ENCODE results near the gene GXYLT1.

The GXYLT1 gene

DNA sequence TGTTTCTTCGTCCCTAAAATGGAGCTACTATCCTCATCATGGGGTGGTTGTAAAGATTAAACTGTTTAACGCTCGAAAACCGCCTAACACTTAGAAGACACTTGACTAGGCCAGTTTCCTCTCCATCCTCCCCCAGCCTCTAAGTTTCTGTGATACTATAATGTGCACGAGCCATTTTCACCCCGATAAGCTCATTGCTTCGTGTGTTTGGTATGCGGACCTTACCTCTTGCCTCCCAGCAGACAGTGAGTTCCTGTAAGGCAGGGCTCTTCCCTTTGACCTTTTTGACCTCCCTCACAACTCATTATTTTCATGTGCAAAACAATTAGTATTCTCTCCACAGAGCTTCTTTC, 499 bp upstream of the GXYLT1 start:
- Histone ChIP-seq H3K9me3 (ENCODE audit: control insufficient read depth, insufficient read depth, low read depth, low read length) (no peaks in the 10 kb centered on the region), H3K4me3 (ENCODE audit: low read depth, low read length) (peak overlapping the region; percentile 69), H3K27ac (ENCODE audit: low read depth, low read length) (no peak overlapping the region), H3K4me1 (ENCODE audit: control insufficient read depth, insufficient read depth, low read length) (peaks cover 20% of the 10 kb centered on the region), H3K36me3 (ENCODE audit: control insufficient read depth, insufficient read depth, low read length) (no peaks in the 10 kb centered on the region), H3K27me3 (ENCODE audit: control insufficient read depth, insufficient read depth, low read length) (peaks cover 10% of the 10 kb centered on the region; the same call in 1 of the 2 replicates), H3K9ac (ENCODE audit: low read length) (peak overlapping the region; percentile 52)

DNA sequence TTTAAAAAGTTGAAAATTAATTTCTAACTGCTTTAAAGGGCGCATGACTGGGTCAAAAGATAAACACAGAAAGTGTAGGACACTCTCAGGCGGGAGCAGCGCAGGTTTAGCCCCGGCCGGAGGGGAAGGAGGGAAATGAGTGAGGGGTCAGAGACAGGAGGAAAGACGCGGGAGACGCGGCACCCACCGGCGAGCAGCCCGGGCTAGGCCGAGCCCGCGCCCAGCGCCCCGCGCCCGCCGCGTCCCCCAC, 591 bp downstream of the GXYLT1 start:
- Histone ChIP-seq H3K4me3 (ENCODE audit: low read depth, low read length) (peak overlapping the region; percentile 69), H3K27ac (ENCODE audit: low read depth, low read length) (no peak overlapping the region), H3K36me3 (ENCODE audit: control insufficient read depth, insufficient read depth, low read length) (no peaks in the 10 kb centered on the region), H3K4me1 (ENCODE audit: control insufficient read depth, insufficient read depth, low read length) (peaks cover 20% of the 10 kb centered on the region), H3K27me3 (ENCODE audit: control insufficient read depth, insufficient read depth, low read length) (peaks cover 10% of the 10 kb centered on the region; the same call in 1 of the 2 replicates), H3K9me3 (ENCODE audit: control insufficient read depth, insufficient read depth, low read depth, low read length) (no peaks in the 10 kb centered on the region), H3K9ac (ENCODE audit: low read length) (peak overlapping the region; percentile 79)

DNA sequence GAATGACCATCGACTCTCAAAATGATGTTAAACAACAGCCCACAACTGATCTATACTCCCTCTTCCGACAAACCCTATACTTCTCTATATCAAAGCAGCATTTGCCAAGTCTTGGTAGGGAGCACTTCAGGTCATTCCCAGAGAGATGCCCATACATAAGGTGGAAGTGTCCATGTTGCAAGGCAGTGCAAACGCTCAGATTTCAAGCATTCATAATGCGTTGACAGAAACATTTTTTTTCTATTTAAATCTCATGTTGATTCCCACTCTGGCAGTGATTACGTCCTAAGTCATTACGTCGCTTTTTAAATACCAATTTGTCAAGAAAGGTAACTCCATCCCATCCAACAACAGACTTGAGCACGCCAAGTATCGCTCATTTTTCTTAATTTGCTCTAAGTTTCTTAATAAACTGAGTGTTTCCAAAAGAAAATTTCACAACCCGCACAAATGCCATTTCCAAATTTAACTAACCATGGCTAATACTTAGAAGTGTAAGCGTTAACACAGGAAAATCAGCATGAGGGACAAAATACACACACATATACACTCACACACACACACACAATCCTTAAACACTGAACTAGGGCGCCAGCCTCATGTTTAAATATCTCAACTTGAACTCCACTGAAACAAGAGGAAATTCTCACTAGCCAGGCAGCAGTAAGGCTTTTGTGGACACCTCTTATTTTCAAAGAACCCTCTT, 1.1 kb downstream of the GXYLT1 start:
- H3K4me3 ChIP-seq (ENCODE audit: low read depth, low read length) = peak overlapping the region; percentile 69
- H3K4me1 ChIP-seq (ENCODE audit: control insufficient read depth, insufficient read depth, low read length) = peaks cover 20% of the 10 kb centered on the region
- no peaks in the 10 kb centered on the region for H3K9me3 ChIP-seq (ENCODE audit: control insufficient read depth, insufficient read depth, low read depth, low read length)
- H3K27me3 ChIP-seq (ENCODE audit: control insufficient read depth, insufficient read depth, low read length) = peaks cover 10% of the 10 kb centered on the region; the same call in 1 of the 2 replicates
- H3K27ac ChIP-seq (ENCODE audit: low read depth, low read length) = no peak overlapping the region
- H3K9ac ChIP-seq (ENCODE audit: low read length) = peak overlapping the region; percentile 79
- no peaks in the 10 kb centered on the region for H3K36me3 ChIP-seq (ENCODE audit: control insufficient read depth, insufficient read depth, low read length)

DNA sequence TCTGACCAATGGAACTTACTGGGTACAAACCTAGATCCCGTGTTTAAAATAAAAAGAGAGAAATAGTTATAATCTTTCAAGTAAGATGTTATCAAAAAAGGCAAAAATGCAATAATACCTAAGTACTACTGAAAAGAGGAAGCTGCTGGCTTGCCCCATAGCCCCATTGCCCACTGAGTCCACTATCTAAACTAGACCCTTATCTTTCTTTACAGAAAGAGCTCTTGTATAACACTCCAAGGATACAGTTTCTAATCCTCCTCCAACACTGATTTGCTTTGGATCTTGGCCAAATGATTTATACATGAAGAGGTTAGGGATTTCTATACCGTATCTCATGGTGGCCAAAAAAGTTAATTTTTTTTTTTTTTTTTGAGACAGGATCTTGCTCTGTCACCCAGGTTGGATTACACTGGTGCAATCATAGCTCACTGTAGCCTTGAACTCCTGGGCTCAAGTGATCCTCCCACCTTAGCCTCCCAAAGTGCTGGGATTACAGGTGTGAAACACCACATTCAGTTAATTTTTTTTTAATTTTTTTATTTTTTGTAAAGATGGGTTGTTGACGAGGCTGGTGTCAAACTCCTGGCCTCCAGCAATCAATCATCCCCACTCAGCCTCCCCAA, 2.6 kb downstream of the GXYLT1 start:
- Histone ChIP-seq H3K4me1 (ENCODE audit: control insufficient read depth, insufficient read depth, low read length) (peaks cover 20% of the 10 kb centered on the region), H3K27ac (ENCODE audit: low read depth, low read length) (no peak overlapping the region), H3K9me3 (ENCODE audit: control insufficient read depth, insufficient read depth, low read depth, low read length) (no peaks in the 10 kb centered on the region), H3K9ac (ENCODE audit: low read length) (no peak overlapping the region), H3K4me3 (ENCODE audit: low read depth, low read length) (no peak overlapping the region), H3K27me3 (ENCODE audit: control insufficient read depth, insufficient read depth, low read length) (peaks cover 10% of the 10 kb centered on the region; the same call in 1 of the 2 replicates), H3K36me3 (ENCODE audit: control insufficient read depth, insufficient read depth, low read length) (no peaks in the 10 kb centered on the region)

DNA sequence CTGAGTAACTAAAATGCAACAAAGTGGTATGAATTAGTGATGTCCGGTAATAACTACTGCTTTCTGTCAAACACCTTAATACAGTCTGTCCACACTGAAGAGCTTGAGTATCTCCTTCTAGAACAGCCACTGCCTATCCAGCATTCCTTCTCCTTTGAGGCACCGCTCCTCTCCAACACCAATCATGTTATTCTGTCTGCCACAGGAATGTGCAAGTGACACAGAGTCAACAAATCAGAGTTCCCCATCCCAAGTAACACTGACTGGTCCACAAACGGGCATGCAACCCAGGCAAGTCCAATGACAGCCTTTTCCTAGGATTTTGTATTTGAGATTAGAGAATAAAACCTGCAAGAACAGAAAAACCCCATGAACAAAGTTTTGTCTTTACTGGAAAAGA, 3.8 kb downstream of the GXYLT1 start:
- Histone ChIP-seq H3K9me3 (ENCODE audit: control insufficient read depth, insufficient read depth, low read depth, low read length) (no peaks in the 10 kb centered on the region), H3K36me3 (ENCODE audit: control insufficient read depth, insufficient read depth, low read length) (no peaks in the 10 kb centered on the region), H3K4me1 (ENCODE audit: control insufficient read depth, insufficient read depth, low read length) (peaks cover 17% of the 10 kb centered on the region), H3K9ac (ENCODE audit: low read length) (no peak overlapping the region), H3K27me3 (ENCODE audit: control insufficient read depth, insufficient read depth, low read length) (peaks cover 10% of the 10 kb centered on the region; the same call in 1 of the 2 replicates), H3K4me3 (ENCODE audit: low read depth, low read length) (no peak overlapping the region), H3K27ac (ENCODE audit: low read depth, low read length) (no peak overlapping the region)

DNA sequence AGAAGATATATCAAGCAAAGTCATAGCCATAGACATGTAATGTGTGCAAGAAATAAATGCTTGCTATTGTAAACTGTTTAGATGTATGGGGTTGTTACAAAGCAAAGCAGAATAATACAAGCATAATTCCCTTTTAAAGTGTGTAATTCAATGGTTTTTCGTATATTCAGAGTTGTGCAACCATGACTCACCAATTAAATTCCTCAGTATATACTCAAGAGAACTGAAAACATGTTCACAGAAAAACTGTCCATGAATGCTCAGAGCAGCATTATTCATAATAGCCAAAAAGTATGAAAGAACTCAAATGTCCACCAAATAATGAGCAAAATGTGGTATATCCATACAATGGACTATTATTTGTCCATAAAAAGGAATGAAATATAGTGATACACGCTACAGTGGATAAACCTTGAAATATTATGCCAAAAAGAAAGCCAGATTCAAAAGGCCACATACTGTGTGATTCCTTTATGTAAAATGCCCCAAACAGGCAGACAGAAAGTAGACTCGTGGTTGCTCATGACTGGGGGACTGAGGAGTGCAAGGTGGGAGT, 9.3 kb downstream of the GXYLT1 start:
- Histone ChIP-seq H3K9ac (ENCODE audit: low read length) (no peak overlapping the region), H3K4me3 (ENCODE audit: low read depth, low read length) (no peak overlapping the region), H3K27ac (ENCODE audit: low read depth, low read length) (no peak overlapping the region)

DNA sequence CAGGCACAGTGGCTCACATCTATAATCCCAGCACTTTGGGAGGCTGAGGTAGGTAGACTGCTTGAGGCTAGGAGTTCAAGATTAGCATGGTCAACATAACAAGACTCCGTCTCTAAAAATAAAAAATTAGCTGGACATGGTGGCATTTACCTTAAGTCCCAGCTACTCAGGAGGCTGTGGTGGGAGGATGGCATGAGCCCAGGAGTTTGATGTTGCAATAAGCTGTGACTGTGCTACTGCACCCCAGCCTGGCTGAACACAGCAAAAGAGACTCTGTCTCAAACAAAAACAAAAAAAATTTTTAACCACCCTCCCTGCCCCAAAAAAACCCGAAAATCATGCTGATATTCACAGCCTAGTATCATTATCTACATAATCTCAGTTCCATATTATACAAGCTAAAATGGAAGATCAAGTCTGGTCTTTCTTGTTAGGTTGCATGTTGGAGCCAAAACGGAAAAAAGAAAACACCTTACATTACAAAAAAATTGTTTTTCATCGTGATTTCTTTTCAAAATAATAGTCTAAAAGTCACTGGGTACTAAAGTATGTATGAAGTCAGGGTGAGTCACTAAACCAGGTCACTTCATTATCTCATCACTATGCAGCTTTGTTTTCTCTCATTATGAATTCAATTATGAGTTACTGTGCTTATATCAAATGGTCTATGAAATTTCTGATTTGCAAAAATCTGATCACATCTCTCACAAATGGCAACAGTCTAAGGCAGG, 13.8 kb downstream of the GXYLT1 start:
- Histone ChIP-seq H3K36me3 (ENCODE audit: control insufficient read depth, insufficient read depth, low read length) (no peaks in the 10 kb centered on the region), H3K27me3 (ENCODE audit: control insufficient read depth, insufficient read depth, low read length) (no peaks in the 10 kb centered on the region), H3K9me3 (ENCODE audit: control insufficient read depth, insufficient read depth, low read depth, low read length) (no peaks in the 10 kb centered on the region), H3K9ac (ENCODE audit: low read length) (no peak overlapping the region), H3K4me1 (ENCODE audit: control insufficient read depth, insufficient read depth, low read length) (peaks cover 11% of the 10 kb centered on the region; the same call in 1 of the 2 replicates), H3K27ac (ENCODE audit: low read depth, low read length) (no peak overlapping the region), H3K4me3 (ENCODE audit: low read depth, low read length) (no peak overlapping the region)

More for the DNA sequence above, 9.3 kb downstream of the GXYLT1 start:
- Histone ChIP-seq H3K36me3 (ENCODE audit: control insufficient read depth, insufficient read depth, low read length) (no peaks in the 10 kb centered on the region), H3K9me3 (ENCODE audit: control insufficient read depth, insufficient read depth, low read depth, low read length) (no peaks in the 10 kb centered on the region), H3K27me3 (ENCODE audit: control insufficient read depth, insufficient read depth, low read length) (no peaks in the 10 kb centered on the region), H3K4me1 (ENCODE audit: control insufficient read depth, insufficient read depth, low read length) (no peaks in the 10 kb centered on the region)

DNA sequence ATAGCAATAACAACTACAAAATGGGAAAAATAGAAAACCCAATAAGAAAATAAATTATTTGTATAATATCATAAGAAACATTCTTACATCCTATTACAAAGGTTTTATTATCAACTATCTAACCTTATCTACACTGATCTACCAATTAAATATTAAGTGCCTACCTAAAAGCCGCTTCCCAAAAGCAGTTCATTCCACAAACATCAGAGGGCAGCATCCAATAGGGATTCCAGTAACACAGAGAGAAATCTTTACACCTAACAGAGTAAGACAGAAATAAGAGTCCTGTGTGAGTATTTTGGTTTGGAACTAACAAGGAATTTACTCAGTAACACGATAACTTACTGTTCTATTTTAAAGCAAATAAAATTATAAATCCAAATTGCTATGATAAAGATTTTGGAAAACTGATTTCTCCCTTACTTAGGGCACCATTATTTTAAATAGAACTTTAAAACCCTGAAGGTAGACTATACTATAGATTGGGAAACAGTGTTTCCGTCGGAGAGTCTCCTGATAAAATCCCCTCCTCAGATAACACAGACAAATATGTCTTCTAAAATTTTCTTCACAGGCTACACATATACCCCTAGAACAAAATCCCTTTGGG, 15.0 kb downstream of the GXYLT1 start:
- no peaks in the 10 kb centered on the region for H3K36me3 ChIP-seq (ENCODE audit: control insufficient read depth, insufficient read depth, low read length)
- H3K27me3 ChIP-seq (ENCODE audit: control insufficient read depth, insufficient read depth, low read length) = no peaks in the 10 kb centered on the region
- H3K9me3 ChIP-seq (ENCODE audit: control insufficient read depth, insufficient read depth, low read depth, low read length) = no peaks in the 10 kb centered on the region
- peaks cover 23% of the 10 kb centered on the region for H3K4me1 ChIP-seq (ENCODE audit: control insufficient read depth, insufficient read depth, low read length)
- H3K9ac ChIP-seq (ENCODE audit: low read length) = no peak overlapping the region
- H3K4me3 ChIP-seq (ENCODE audit: low read depth, low read length) = no peak overlapping the region
- no peak overlapping the region for H3K27ac ChIP-seq (ENCODE audit: low read depth, low read length)

DNA sequence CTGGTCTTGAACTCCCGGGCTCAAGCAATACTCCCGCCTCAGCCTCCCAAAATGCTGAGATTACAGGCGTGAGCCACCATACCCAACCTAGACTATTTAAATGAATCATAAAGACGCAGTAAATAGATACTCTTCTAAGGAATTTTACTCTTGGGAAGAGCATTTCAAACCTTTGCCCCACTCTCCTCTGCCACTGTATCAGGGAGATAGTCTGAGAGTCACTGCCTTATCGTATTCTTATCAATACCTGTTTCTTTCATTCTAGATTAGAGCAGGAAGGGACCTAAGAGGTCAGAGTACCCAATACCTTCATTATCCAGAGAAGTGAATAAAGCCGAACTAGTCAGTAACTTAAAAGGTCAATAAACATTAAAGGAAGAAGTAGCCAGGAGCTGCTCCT, 15.8 kb downstream of the GXYLT1 start:
- no peaks in the 10 kb centered on the region for H3K9me3 ChIP-seq (ENCODE audit: control insufficient read depth, insufficient read depth, low read depth, low read length)
- H3K27ac ChIP-seq (ENCODE audit: low read depth, low read length) = no peak overlapping the region
- no peaks in the 10 kb centered on the region for H3K36me3 ChIP-seq (ENCODE audit: control insufficient read depth, insufficient read depth, low read length)
- H3K27me3 ChIP-seq (ENCODE audit: control insufficient read depth, insufficient read depth, low read length) = no peaks in the 10 kb centered on the region
- peaks cover 26% of the 10 kb centered on the region for H3K4me1 ChIP-seq (ENCODE audit: control insufficient read depth, insufficient read depth, low read length)
- H3K9ac ChIP-seq (ENCODE audit: low read length) = no peak overlapping the region
- H3K4me3 ChIP-seq (ENCODE audit: low read depth, low read length) = no peak overlapping the region

DNA sequence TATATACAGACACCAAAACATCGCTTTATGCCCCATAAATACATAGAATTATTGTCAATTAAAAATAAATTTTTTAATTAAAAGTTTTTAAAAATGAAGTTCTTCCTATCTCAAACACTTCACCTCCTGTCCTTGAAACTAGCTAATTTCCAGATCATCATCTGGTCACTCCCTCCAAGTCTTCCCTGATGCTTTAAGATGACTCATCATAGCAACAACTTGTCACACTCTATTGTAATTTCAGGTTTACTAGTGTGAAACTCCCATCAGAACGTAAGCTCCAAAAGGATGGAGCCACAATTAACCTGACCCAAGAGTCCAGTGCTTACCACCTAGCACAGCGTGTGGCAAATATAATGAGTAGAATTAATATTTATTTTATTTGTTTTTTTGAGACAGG, 16.3 kb downstream of the GXYLT1 start:
- no peak overlapping the region for H3K4me3 ChIP-seq (ENCODE audit: low read depth, low read length)
- H3K4me1 ChIP-seq (ENCODE audit: control insufficient read depth, insufficient read depth, low read length) = peaks cover 26% of the 10 kb centered on the region
- no peaks in the 10 kb centered on the region for H3K9me3 ChIP-seq (ENCODE audit: control insufficient read depth, insufficient read depth, low read depth, low read length)
- no peaks in the 10 kb centered on the region for H3K27me3 ChIP-seq (ENCODE audit: control insufficient read depth, insufficient read depth, low read length)
- no peak overlapping the region for H3K9ac ChIP-seq (ENCODE audit: low read length)
- no peak overlapping the region for H3K27ac ChIP-seq (ENCODE audit: low read depth, low read length)
- no peaks in the 10 kb centered on the region for H3K36me3 ChIP-seq (ENCODE audit: control insufficient read depth, insufficient read depth, low read length)

DNA sequence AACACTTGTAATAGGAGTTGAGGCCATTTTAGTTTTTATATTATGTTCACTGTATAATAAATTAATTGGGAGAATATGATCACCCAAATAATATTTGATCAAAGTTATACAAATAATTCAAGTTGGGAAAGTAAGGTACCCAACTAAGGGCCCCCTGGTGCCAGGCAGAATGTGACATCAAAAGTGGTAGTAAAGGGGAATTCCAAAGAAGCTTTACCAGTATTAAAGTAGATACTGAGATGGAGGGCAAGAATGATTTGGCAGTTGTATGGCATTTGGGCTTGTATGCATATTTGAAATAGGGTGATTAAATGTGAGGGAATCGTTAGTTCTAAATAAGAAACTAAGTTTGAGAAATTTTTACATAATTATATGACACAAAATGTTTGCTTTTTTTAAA, 17.7 kb downstream of the GXYLT1 start:
- Histone ChIP-seq H3K4me1 (ENCODE audit: control insufficient read depth, insufficient read depth, low read length) (peaks cover 26% of the 10 kb centered on the region), H3K9ac (ENCODE audit: low read length) (no peak overlapping the region), H3K27me3 (ENCODE audit: control insufficient read depth, insufficient read depth, low read length) (no peaks in the 10 kb centered on the region)

More for the DNA sequence above, 17.7 kb downstream of the GXYLT1 start:
- Histone ChIP-seq H3K27ac (ENCODE audit: low read depth, low read length) (no peak overlapping the region), H3K4me3 (ENCODE audit: low read depth, low read length) (no peak overlapping the region), H3K36me3 (ENCODE audit: control insufficient read depth, insufficient read depth, low read length) (no peaks in the 10 kb centered on the region), H3K9me3 (ENCODE audit: control insufficient read depth, insufficient read depth, low read depth, low read length) (no peaks in the 10 kb centered on the region)
